Left kidney (tissue), 2 donors: Measurements from ENCODE around the gene AACS. TPM values are rescaled to one million over a fixed set of nuclear protein-coding genes. Genes with fewer than 3 reads are reported as not detected.
A peak's percentile ranks its signal among the peaks of the same experiment; 100 is the strongest.
"Not testable (repeated sequence)": the region's sequence is repeated elsewhere in the genome, so short reads cannot be mapped to it uniquely, and the experiment has no call there.

Experiments
- DNase-seq: peaks from one replicate; pipeline ENCODE4 v3.0.0-alpha.2; 2013
- polyA plus RNA-seq: library from polyadenylated mRNA; unstranded; fragments of 120-200 nt; gene quantifications from one replicate; pipeline ENCODE4 v1.2.1, GENCODE V29; 2013; ENCODE audit not compliant: insufficient read length

AACS gene
- polyA plus RNA-seq, 1 donor = 23.3 TPM

DNA sequence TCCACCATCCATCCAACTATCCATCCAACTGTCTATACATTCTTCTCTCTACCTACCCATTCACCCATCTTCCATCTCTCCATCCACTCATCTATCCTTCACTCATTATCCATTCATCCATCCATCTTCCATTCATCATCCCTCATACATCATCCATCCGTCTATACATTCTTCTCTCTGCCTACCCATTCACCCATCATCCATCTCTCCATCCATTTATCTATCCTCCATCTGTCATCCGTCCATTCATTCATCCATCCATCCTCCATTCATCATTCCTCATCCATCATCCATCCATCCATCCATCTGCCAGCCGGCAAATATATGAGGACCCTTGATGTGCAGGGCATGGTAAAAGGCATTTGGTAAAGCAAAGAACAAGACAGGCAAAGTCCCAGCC lies 25.2 kb downstream of the AACS start:
- DNase-seq = no peak

DNA sequence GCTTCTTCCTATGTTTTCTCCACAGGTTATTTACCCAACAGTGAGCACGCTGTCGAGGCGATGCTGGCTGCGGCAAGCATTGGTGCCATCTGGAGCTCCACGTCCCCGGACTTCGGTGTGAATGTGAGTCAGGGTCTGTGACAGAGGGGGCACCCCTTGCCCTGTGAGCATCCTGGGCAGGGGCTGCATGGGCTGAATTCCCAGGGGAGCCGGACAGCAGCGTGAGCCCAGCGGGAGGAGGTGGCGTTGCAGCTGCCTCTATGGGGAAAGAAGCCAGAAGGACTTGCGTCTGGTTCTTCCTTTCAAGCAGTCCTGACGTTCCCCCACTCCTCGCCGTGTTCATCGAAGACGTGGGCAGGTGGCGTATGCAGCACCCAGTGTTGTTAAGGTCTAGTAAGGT lies 26.2 kb downstream of the AACS start:
- DNase-seq = no peak

DNA sequence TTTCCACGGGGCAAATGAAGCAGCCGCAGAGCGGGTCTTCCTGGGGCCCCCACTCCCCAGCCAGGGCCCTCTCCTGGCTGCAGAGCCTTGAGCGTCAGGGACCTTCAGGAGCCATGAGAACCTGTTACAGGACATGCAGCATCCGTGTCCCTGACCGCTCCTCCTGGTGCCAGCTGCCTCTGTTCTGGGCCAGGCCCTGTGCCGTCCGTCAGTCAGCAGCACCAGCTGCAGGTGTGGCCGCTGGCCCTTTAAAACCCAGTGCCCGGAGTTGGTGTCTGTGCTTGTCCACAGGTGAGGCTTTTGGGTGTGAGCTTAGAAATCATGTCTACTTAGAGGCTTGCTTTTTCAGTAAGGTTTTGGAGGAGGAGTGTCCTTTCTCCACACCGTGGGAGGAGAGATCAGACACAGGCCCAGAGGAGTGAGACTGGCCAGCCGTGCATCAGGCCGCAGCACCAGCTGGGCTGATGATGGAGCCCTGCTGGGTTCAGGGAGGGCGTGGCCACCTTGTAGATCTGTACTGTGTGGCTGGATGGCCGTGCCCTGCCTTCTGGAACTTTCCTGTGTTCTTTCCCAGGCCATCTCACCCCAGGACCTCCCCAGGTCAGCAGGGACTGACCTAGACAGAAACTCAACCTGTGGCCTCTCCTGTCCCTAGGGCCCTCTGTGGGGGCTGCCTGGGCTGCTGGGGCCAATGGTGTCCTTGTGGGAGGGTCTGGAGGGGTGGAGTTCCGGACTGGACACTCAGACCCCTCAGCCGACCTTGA lies 27.1 kb downstream of the AACS start:
- DNase-seq = no peak

DNA sequence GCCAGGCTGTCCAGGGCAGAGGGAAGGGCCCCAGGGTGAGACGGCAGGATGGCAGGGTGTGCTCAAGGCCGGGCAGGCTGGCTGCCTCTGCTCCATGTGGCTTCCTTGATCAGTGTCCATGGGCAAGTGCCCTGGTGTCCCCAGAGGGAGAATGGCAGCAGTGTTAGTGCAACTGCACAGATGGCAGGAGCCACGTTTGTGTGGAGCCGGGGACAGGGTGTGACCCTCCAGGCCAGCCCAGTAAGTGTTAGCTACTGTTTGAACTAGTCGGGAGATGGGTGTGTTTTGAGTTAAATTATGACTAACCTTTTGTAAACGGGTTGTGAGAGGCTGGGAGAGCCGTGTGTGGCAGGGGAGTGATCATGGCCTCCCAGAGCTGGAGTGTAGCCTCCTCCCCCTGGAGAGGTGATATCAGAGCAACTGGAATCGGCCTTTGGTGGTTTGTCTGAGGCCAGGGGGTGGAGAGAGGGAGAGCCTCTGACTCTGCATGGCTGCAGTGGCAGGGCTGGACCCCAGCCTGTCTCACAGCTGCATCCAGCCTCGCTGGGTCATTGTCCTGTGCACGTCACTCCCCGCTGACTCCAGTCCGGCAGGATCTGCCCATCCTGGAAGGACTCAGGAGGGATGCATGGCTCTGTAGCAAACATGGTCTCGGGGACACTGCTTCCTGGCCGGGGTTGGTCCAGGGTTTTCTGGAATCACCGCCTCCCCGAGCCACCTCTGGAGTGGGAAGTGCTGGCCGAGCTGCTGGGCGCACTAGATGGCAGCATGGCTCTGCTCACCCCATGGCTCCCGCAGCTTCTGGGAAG lies 27.8 kb downstream of the AACS start:
- DNase-seq = no peak

DNA sequence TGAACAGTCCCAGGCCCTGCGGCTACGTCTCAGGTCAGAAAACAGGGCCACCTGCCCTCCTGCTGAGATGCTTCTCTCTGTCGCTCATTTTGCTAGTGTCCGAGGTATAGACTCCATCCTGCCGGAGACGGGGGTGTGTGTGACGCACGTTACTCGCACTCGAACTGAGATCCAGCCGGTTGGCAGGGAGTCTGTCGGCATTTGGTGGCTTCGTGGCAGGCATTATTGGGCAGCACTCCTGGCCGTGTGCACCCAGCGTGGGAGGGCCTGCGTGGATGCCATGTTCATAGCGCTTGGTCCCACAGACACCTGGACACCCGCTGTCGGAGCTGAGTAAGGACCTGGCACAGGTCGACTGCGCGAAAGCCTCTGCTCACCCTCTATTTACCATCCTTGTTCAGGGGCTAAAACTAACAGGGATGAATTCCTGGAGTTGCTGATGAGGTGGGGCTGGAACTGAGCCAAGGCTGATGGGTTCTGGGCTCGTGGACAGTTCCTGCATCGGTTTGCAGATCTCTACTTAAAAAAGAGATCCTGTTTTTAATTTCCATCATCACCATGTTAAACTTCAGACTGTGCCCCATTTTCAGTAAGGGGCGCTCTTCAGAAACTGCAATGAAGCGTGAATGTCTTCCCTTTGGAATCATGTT lies 28.6 kb downstream of the AACS start:
- DNase-seq = no peak

DNA sequence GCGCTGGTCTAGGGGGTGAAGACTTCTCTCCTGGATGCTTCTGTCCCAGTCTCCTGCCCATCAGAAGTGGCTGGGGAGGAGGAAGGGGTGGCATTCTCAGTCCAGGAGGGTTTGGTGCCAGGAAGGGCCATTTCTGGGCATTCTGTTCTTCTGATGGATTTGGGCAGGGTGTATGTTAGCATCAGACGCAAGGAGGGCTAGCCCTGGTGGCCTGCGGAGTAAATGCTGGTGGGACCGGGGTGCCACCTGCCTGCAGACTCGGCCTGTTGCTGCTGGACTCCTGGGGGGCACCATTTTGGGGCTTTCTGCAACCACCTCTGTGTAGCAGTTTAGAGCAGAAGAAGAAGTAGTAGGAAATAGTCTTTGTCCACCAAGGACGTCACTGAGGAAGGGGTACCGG lies 31.7 kb downstream of the AACS start:
- DNase-seq = no peak

DNA sequence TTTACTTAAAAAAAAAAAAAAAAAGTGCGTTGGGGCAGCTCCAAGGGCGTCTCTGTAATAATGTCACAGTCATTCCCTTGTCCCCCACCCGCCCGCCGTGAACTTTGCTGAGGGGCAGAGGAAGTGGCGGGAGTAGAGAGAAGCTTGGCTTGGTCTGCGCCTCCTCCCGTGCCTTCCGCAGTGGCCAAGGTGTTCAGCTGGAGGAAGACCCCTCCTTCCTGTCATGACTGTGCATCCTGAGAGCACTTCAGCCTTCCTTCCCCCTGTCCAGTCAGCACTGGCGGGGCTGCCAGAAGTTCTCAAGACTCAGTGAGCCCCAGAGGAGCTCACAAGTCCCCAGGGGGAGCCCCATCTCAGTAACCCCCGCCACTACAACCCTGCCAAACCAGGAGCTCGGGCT lies 32.2 kb downstream of the AACS start:
- no peak for DNase-seq

DNA sequence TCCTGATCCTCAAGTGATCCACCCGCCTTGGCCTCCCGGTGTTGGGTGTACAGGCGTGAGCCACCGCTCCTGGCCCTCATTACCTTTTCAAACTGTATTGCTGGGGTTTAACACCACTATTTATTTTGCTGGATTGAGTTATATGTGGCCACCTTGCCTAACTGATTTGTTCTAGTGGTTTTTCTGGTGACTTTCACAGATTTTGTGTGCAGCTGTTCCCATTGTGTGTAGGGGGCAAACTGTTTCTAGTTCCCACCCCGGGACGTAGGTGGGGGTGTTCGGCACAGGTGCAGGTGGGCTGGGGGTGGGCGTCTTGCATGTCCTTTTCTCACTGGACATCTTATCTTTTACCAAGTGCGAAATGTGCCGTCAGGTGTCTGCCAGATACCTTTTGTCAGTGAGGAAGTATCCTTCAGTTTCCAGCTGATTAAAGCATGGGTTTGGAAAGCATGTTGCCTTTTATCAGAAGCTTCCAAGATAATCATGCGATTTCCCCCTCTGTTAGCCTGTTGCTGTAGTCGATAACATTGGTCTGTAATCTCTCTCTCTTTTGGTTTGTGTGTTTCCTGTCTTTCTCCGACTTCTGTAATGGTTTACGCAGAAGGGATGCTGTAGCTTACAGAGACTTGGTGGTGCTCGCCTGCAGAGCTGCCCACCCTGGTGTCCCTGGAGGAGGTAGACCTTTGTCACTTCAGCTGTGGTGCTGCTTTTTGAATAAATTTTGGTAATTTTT lies 33.6 kb downstream of the AACS start:
- DNase-seq = no peak

DNA sequence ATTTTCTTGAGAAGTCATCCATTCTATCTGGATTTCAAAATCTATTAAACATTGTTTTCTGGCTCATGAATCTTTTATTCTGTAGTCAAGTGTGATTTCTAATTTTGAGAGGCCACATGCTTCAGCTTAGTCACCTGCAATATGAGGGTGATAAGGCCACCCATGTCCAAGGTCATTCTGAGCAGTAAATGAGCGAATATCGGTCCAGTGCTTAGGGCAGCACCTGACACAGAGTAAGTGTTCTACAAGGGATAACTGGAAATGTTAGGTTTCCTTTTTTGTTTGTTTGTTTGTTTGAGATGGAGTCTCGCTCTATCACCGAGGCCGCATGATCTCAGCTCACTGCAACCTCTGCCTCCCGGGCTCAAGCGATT lies 34.2 kb downstream of the AACS start:
- DNase-seq = no peak

DNA sequence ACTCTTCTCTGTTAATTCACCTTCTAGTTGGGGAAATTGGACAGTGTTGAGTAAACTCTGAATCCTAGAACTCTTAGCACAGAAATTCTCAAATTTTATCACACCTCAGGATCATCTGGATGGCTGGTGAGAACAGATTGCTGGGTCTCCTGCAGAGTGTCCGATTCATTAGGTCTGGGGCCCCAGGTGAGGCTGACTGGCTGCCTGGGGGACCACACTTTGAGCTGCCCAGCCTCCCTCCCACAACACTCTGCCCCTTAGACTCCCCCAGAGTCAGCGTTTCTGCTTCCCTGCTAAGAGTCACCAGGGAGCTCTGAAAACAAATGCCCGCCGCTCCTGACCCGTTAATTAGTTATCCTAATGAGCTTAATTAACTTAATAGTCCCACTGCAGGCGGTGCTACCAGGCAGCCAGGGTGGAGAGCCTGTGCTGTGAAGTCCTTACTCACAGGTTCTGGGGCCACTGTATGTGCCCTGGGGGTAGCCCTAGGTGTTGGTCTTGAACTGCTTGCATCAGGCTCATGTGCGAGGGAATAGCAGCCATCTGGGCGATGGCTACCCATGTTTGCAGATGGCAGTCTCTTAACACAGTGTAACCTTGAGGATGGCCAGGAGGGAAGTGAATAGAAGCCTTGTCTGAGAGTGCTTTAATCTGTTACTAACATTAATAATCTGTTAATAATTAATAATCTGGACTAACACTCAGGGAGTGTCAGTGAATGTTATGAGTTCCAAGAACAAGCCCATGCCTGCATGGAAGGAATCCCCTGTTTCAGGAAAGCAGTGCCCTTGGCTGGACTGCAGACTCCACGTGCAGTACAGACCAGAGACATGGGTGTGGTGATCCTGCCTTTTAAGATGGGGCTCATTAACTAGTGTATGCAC lies 35.6 kb downstream of the AACS start:
- DNase-seq = no peak

DNA sequence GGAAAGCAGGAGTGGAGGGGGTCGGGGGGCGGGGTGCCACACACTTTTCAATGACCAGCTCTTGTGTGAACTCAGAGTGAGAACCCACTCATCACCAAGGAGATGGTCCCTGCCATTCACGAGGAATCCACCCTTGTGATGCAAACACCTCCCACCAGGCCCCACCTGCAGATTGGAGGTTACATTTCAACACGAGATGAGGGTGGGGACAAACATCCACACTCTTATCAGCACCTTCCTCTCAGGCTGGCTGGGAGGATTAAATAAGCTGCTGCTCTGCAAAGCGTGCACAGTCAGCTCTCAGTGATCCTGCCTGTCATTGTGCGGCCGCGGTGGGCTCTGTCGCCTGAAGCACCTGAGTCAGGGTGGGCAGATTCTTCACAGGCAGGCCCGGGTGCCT lies 39.7 kb downstream of the AACS start:
- DNase-seq = no peak

DNA sequence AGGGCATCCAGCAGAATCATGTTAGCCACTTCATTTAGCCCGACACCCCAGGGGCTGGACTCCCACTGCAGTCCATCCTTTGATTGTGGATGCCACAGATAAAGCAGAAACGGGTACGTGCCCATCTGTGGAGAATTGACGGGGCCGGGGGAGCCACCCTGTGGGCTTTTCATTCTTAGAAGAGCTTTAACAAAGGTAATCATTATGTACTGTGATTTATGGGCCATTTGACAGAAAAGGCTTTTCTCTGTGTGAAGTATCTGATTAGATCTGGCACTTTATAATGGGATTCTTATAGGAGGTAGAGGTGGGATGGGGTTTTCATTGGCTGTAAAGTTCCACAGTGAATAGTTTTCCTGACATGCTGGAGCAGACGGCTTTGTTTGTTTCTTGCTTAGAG lies 40.4 kb downstream of the AACS start:
- DNase-seq = no peak

DNA sequence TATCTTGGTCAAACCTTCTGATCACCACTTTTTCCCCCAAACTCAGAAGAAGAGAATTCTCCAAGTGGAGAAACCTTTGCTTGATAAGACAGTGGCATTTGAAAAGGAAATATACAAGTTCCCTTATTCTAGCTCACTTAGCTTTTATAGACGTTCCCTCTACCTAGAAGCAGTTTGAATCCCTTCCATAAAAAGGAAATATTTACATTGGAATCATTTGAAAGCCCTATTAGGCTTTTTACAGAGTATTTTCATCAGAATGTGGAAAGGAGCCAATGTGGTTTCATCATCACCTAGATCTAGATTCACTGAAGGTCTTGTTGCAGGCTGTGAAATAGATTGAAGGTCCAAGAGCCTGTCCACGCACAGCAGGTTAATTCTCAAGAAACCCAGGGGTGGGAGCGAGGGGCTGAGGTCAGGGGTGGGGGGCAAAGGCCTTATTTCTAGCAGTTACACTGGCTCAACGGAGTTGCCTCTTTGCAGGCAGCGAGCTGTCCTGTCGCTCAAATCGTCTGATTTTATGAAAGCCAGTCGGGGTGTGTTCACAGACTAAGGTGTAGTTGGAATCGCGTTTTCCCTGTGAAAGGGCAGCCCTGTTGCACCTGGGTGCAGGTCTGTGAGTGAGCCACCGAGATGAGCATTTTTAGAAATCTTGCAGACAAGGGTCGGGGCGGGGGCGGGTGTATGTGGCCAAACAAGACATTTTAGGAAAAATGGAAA lies 45.6 kb downstream of the AACS start:
- DNase-seq = no peak

DNA sequence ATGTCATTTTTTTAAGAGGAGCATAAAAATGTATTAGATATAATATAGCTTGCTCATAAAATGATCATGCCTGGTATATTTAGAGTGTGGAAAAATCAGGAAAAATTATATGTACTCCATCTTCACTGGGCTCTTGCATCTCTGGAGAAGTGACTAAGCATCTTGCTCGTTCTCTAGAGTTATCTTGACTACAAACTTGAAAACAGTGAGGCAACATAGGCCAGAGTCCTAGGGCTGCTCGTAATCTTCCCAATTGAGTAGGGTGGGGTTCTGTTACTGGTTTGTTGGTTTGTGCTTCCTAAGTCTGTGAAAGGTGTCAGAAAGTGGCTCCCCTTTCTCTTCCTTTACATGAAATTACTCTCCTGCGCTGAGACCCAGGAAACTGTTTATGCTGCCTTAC lies 46.2 kb downstream of the AACS start:
- DNase-seq = no peak

DNA sequence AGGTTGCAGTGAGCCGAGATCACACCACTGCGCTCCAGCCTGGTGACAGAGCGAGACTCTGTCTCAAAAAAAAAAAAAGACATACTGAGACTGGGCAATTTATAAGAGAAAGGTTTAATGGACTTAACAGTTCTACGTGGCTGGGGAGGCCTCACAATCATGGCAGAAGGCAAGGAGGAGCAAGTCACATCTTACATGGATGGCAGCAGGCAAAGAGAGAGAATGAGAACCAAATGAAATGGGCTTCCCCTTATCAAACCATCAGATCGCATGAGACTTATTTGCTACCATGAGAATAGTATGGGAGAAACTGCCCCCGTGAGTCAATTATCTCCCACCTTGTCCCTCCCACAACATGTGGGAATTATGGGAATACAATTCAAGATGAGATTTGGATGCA lies 47.4 kb downstream of the AACS start:
- not testable (repeated sequence) for DNase-seq

DNA sequence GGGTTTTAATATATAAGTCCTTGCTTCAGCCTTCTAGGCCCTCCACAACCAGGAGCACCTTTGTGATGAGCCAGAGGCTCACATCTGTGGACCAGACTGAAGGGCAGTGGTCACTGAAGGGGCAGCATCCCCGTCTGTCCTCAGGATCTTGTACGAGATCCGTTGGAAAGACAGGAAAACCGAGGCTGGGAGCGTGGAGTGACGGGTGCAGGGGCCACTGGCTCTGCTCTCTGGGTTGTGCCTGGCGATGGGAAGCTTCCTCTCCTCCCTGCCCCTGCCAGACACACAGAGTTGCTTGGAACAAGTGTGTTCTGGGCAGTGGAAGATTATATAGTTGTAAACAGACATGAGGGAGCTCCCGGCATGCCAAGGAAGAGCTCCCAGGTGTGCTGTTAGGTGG lies 48.0 kb downstream of the AACS start:
- DNase-seq = no peak

DNA sequence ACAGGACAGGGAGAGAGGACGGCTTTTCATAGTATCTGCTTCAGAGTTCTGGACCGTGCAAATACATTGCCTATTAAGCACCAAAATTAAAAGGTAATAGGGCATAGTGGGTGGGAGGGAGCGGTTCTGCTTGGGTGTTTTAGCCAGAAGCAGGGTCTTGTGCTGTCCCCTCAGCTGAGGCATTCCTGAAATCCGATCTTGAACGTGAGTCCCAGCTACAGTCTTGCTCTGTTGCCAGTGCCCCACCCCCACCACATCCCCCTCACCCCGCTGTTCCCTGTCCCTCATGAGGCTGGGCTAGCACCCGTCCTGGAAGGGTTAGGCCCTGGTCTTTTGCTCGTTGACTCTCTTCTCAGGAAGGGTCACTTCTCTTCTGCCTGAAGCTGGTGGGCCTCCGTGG lies 48.6 kb downstream of the AACS start:
- peak; percentile 36 for DNase-seq

DNA sequence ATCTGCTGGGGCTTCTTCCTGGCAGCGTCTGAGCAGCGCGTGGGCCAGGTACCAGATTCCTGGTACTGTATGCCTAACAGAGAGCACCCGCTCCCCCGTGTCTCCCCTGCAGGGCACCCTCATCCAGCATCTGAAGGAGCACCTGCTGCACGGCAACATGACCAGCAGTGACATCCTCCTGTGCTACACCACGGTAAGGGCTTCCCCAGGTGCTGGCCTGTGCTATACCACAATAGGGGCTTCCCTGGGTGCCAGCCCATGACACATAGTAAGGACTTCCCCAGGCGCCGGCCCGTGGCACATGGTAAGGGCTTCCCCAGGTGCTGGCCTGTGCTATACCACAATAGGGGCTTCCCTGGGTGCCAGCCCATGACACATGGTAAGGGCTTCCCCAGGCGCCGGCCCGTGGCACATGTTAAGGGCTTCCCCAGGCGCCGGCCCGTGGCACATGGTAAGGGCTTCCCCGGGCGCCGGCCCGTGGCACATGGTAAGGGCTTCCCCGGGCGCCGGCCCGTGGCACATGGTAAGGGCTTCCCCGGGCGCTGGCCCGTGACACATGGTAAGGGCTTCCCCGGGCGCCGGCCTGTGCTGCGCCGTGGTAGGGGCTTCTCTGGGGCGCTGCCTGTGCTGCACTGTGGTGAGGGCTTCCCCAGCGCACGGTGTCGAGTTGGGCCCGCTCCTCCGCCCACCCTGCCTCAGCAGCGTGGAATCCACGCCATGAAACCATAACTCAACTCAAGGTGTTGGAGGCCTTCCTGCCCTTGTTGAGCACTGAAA lies 49.3 kb downstream of the AACS start:
- no peak for DNase-seq

DNA sequence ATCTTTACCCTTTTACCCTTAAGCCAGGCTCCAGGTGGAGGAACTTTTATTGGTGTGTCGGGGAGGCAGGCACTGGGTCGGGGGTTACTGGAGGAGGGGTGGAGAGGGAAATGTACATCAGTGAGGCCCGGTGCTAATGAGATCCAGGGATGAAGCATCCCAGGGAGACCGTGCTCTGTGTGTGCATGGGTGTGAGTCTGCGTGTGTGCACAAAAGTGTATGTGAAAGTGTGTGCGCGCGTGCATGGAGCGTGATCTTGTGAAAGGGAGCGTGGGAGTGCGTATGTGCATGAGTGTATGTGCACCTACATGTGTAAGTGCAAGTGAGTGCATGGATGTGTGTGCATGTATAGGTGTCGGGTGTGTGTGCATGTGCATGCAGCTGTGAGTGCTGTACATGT lies 55.3 kb downstream of the AACS start:
- no peak for DNase-seq

DNA sequence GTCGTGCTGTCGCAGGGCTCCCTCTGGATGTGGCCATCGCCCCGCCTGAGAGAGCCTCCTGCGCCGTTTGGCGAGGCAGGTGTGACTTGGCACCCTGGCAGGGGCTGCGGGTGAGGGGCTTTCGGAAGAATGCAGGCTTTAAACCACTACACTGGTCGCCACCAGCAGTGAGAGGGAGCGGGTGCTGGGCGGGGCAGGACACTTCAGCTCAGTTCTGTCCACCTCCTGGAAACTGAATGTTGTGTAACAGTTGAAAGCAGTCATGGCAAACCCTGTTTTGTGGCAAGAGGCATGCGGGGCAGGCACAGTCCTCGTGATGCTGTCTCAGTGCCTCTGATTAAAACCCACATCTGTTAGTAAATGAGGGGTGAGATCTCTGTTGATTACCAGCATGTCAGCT lies 55.9 kb downstream of the AACS start:
- DNase-seq = no peak
